ENCODE results near the gene GULP1. TPM values are rescaled to one million over a fixed set of nuclear protein-coding genes. Genes with fewer than 3 reads are reported as not detected.

The GULP1 gene
- total RNA-seq, 1 donor from 2014 or later: 22.8 TPM

GRCh38 chr2:188519136-188519535 lies 227.5 kb downstream of the GULP1 start:
- TF ChIP-seq CTCF (IDR thresholded peaks at IDR 0.05; ENCODE audit: unreplicated experiment): no peak
- peaks cover 11% of the 10 kb centered on the region for H3K4me1 Mint-ChIP-seq (ENCODE audit: unreplicated experiment)
- no peaks in the 10 kb centered on the region for H3K27me3 Mint-ChIP-seq (ENCODE audit: unreplicated experiment)
- no peak overlapping the region for H3K27ac Mint-ChIP-seq (ENCODE audit: unreplicated experiment)
- H3K36me3 Mint-ChIP-seq (ENCODE audit: low read depth, unreplicated experiment): peaks cover 4% of the 10 kb centered on the region
- H3K9me3 Mint-ChIP-seq (ENCODE audit: unreplicated experiment): no peaks in the 10 kb centered on the region
- no peak for DNase-seq (ENCODE audit: low spot score)
- H3K4me3 Mint-ChIP-seq (ENCODE audit: unreplicated experiment): no peak overlapping the region

GRCh38 chr2:188522517-188522916 lies 230.8 kb downstream of the GULP1 start:
- DNase-seq (ENCODE audit: low spot score): no peak
- Mint-ChIP-seq H3K27ac (ENCODE audit: unreplicated experiment) (no peak overlapping the region), H3K36me3 (ENCODE audit: low read depth, unreplicated experiment) (peaks cover 4% of the 10 kb centered on the region), H3K27me3 (ENCODE audit: unreplicated experiment) (no peaks in the 10 kb centered on the region), H3K4me3 (ENCODE audit: unreplicated experiment) (no peak overlapping the region), H3K9me3 (ENCODE audit: unreplicated experiment) (no peaks in the 10 kb centered on the region), H3K4me1 (ENCODE audit: unreplicated experiment) (peaks cover 13% of the 10 kb centered on the region)
- no peak for TF ChIP-seq CTCF (IDR thresholded peaks at IDR 0.05; ENCODE audit: unreplicated experiment)

GRCh38 chr2:188523919-188524318 lies 232.2 kb downstream of the GULP1 start:
- no peak for TF ChIP-seq CTCF (IDR thresholded peaks at IDR 0.05; ENCODE audit: unreplicated experiment)
- H3K27ac Mint-ChIP-seq (ENCODE audit: unreplicated experiment): no peak overlapping the region
- DNase-seq (ENCODE audit: low spot score): no peak
- no peaks in the 10 kb centered on the region for H3K27me3 Mint-ChIP-seq (ENCODE audit: unreplicated experiment)
- peaks cover 4% of the 10 kb centered on the region for H3K36me3 Mint-ChIP-seq (ENCODE audit: low read depth, unreplicated experiment)
- peaks cover 18% of the 10 kb centered on the region for H3K4me1 Mint-ChIP-seq (ENCODE audit: unreplicated experiment)
- H3K4me3 Mint-ChIP-seq (ENCODE audit: unreplicated experiment): no peak overlapping the region
- no peaks in the 10 kb centered on the region for H3K9me3 Mint-ChIP-seq (ENCODE audit: unreplicated experiment)

- no peaks in the 10 kb centered on the region for H3K9me3 Mint-ChIP-seq (ENCODE audit: unreplicated experiment)
- H3K4me1 Mint-ChIP-seq (ENCODE audit: unreplicated experiment): peaks cover 18% of the 10 kb centered on the region
- DNase-seq (ENCODE audit: low spot score): peak; percentile 18
- H3K4me3 Mint-ChIP-seq (ENCODE audit: unreplicated experiment): no peak overlapping the region
- no peaks in the 10 kb centered on the region for H3K27me3 Mint-ChIP-seq (ENCODE audit: unreplicated experiment)
- no peak overlapping the region for H3K27ac Mint-ChIP-seq (ENCODE audit: unreplicated experiment)
- peak; percentile 81 for TF ChIP-seq CTCF (IDR thresholded peaks at IDR 0.05; ENCODE audit: unreplicated experiment)
- peaks cover 4% of the 10 kb centered on the region for H3K36me3 Mint-ChIP-seq (ENCODE audit: low read depth, unreplicated experiment)
Measured at GRCh38 chr2:188524519-188525113, 232.9 kb downstream of the GULP1 start.

GRCh38 chr2:188526701-188527100 lies 235.0 kb downstream of the GULP1 start:
- H3K27ac Mint-ChIP-seq (ENCODE audit: unreplicated experiment): peak overlapping the region; percentile 12
- no peaks in the 10 kb centered on the region for H3K27me3 Mint-ChIP-seq (ENCODE audit: unreplicated experiment)
- H3K4me3 Mint-ChIP-seq (ENCODE audit: unreplicated experiment): no peak overlapping the region
- peaks cover 18% of the 10 kb centered on the region for H3K4me1 Mint-ChIP-seq (ENCODE audit: unreplicated experiment)
- no peak for TF ChIP-seq CTCF (IDR thresholded peaks at IDR 0.05; ENCODE audit: unreplicated experiment)
- no peaks in the 10 kb centered on the region for H3K9me3 Mint-ChIP-seq (ENCODE audit: unreplicated experiment)
- DNase-seq (ENCODE audit: low spot score): no peak
- no peaks in the 10 kb centered on the region for H3K36me3 Mint-ChIP-seq (ENCODE audit: low read depth, unreplicated experiment)
